Neural progenitor cell (in vitro differentiated cells): ENCODE results near the gene JOSD1. TPM values are rescaled to one million over a fixed set of nuclear protein-coding genes. Genes with fewer than 3 reads are reported as not detected.

ENCODE experiments used
- DNase-seq: peaks from one replicate; pipeline ENCODE4 v3.0.0-alpha.2; 2016; ENCODE audit warnings: low spot score
- H2AFZ ChIP-seq: fragments of 200-600 bp; sonication (generic); replicated peaks from 2 replicates; pipeline ENCODE4 v1.6.1; 2016; ENCODE audit warnings: antibody characterized with exemption
- H3F3A ChIP-seq: fragments of 200-600 bp; sonication (generic); 2 replicates; pipeline ENCODE4 v1.6.1; 2016; ENCODE audit warnings: antibody characterized with exemption, low read depth
- H3K27ac ChIP-seq: fragments of 200-600 bp; sonication (generic); 2 replicates; pipeline ENCODE4 v1.5.1; 2016; ENCODE audit warnings: mild to moderate bottlenecking
- H3K27me3 ChIP-seq: fragments of 200-600 bp; sonication (generic); 2 replicates; pipeline ENCODE4 v1.6.1; 2016; ENCODE audit warnings: mild to moderate bottlenecking, moderate library complexity
- H3K36me3 ChIP-seq: fragments of 200-600 bp; sonication (generic); 2 replicates; pipeline ENCODE4 v1.5.1; 2016
- H3K4me1 ChIP-seq: fragments of 200-600 bp; sonication (generic); 2 replicates; pipeline ENCODE4 v1.6.1; 2016; ENCODE audit warnings: mixed run types
- H3K4me2 ChIP-seq: fragments of 200-600 bp; sonication (generic); 2 replicates; pipeline ENCODE4 v1.6.1; 2016
- H3K4me3 ChIP-seq: fragments of 200-600 bp; sonication (generic); 2 replicates; pipeline ENCODE4 v1.5.1; 2016
- H3K79me2 ChIP-seq: fragments of 200-600 bp; sonication (generic); 2 replicates; pipeline ENCODE4 v1.6.1; 2016; ENCODE audit warnings: low read depth
- H3K9ac ChIP-seq: fragments of 200-600 bp; sonication (generic); 2 replicates; pipeline ENCODE4 v1.6.1; 2016
- H3K9me3 ChIP-seq: fragments of 200-600 bp; sonication (generic); 2 replicates; pipeline ENCODE4 v1.5.1; 2016; ENCODE audit warnings: low read depth
- H4K20me1 ChIP-seq: fragments of 200-600 bp; sonication (generic); 2 replicates; pipeline ENCODE4 v1.6.1; 2016; ENCODE audit warnings: low read depth
- H3K27ac Mint-ChIP-seq: 3 replicates; pipeline ENCODE4 v1.8.0; 2021; ENCODE audit warnings: mixed read lengths
- H3K27me3 Mint-ChIP-seq: 2 replicates; pipeline ENCODE4 v1.8.0; 2022; ENCODE audit warnings: low read depth, mild to moderate bottlenecking, inconsistent platforms, moderate library complexity, mixed read lengths; ENCODE audit not compliant: insufficient read depth
- H3K36me3 Mint-ChIP-seq: 3 replicates; pipeline ENCODE4 v1.8.0; 2021; ENCODE audit warnings: mixed read lengths
- H3K4me1 Mint-ChIP-seq: 3 replicates; pipeline ENCODE4 v1.8.0; 2021; ENCODE audit warnings: mixed read lengths
- H3K4me3 Mint-ChIP-seq: 3 replicates; pipeline ENCODE4 v1.8.0; 2021; ENCODE audit warnings: mild to moderate bottlenecking, moderate library complexity, mixed read lengths
- H3K9me3 Mint-ChIP-seq: 3 replicates; pipeline ENCODE4 v1.8.0; 2020; ENCODE audit warnings: mixed read lengths
- EZH2 ChIP-seq: fragments of 200-600 bp; sonication (generic); IDR thresholded peaks from 2 replicates; pipeline ENCODE4 v1.6.1; 2017; ENCODE audit warnings: antibody characterized with exemption, mild to moderate bottlenecking, moderate library complexity
- EZH2phosphoT487 ChIP-seq: fragments of 200-600 bp; sonication (generic); IDR thresholded peaks from 2 replicates; pipeline ENCODE4 v1.6.1; 2017; ENCODE audit warnings: antibody characterized with exemption
- total RNA-seq: library from RNA; depleted of rRNA; stranded (reverse); fragments of >200 nt; gene quantifications from 2 replicates; pipeline ENCODE4 v1.2.3, GENCODE V29; 2015; ENCODE audit warnings: low replicate concordance
- TF ChIP-seq, protein P1 (sequence below): fragments of 200-600 bp; sonication (generic); IDR thresholded peaks from 2 replicates; pipeline ENCODE4 v1.5.1; 2017; ENCODE audit warnings: antibody characterized with exemption, mild to moderate bottlenecking

JOSD1 gene
- total RNA-seq, 1 donor from 2014 or later = 32.4 TPM

DNA sequence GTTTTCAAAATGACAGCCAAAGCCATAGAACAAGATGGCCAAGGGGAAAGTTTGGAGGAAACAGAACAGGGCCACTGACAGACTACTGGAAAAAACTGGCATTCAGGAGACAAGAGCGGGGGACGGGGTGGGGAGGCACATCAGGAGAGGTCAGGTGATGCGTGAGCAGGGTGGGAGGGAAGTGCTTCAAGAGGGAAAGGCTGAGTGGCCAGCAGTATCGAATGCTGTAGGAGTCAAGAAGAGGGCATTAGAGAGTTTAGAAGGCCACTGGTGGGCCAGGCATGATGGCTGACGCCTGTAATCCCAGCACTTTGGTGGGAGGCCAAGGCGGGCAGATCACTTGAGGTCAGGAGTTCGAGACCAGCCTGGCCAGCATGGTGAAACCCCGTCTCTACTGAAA is 13.2 kb upstream of the JOSD1 start:
- no peaks in the 10 kb centered on the region for H3K9me3 Mint-ChIP-seq
- Histone ChIP-seq H3K4me3 (no peak overlapping the region), H3K4me1 (peaks cover 26% of the 10 kb centered on the region), H3K27ac (no peak overlapping the region), H4K20me1 (peaks cover 84% of the 10 kb centered on the region), H3K4me2 (peak overlapping the region; percentile 68), H3F3A (peaks cover 26% of the 10 kb centered on the region), H3K36me3 (no peaks in the 10 kb centered on the region), H3K79me2 (peaks cover 70% of the 10 kb centered on the region), H3K27me3 (no peaks in the 10 kb centered on the region), H3K9ac (no peak overlapping the region), H3K9me3 (no peaks in the 10 kb centered on the region), H2AFZ (no peak overlapping the region)
- no peak for DNase-seq
- H3K27ac Mint-ChIP-seq = no peak overlapping the region
- peaks cover 10% of the 10 kb centered on the region for H3K27me3 Mint-ChIP-seq
- TF ChIP-seq EZH2 (no peak), EZH2phosphoT487 (no peak)
- TF ChIP-seq, protein P1, sequence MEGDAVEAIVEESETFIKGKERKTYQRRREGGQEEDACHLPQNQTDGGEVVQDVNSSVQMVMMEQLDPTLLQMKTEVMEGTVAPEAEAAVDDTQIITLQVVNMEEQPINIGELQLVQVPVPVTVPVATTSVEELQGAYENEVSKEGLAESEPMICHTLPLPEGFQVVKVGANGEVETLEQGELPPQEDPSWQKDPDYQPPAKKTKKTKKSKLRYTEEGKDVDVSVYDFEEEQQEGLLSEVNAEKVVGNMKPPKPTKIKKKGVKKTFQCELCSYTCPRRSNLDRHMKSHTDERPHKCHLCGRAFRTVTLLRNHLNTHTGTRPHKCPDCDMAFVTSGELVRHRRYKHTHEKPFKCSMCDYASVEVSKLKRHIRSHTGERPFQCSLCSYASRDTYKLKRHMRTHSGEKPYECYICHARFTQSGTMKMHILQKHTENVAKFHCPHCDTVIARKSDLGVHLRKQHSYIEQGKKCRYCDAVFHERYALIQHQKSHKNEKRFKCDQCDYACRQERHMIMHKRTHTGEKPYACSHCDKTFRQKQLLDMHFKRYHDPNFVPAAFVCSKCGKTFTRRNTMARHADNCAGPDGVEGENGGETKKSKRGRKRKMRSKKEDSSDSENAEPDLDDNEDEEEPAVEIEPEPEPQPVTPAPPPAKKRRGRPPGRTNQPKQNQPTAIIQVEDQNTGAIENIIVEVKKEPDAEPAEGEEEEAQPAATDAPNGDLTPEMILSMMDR = no peak
- H3K4me1 Mint-ChIP-seq = peaks cover 44% of the 10 kb centered on the region
- H3K36me3 Mint-ChIP-seq = peaks cover 23% of the 10 kb centered on the region
- H3K4me3 Mint-ChIP-seq = peak overlapping the region; percentile 2

DNA sequence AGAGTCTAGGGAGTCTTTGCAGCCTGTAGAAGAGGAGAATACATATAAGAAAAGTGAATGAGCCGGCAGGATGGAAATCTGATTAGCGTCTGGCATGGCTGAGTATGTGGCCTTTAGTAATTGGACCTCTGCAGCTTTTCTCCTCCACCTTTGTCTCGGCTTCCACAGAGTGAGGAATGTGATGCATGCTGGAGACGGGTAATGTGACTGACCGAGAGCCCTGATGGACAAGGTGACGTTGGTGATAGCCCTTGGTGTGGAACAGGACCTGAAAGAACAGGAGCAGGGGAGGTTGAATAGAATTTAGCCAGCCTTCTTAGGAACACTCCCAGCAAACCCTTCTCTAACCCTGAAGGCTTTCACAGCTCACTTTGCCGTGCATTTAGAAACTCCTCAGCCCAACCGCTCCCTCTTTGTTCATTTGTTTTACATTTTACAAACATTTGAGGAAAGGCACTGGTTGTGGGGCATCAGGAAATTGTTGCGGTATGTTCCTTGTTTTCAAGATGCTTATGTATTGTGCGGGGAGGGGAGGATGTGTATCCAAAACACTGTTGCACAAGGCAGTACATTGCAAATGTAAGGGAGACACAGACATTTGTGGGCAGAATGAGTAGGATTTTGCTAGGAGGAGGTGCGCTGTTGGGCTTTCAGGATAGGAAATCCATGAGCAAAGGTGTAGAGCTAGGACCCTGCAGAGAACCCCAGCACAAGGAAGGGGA is 11.9 kb upstream of the JOSD1 start:
- Histone ChIP-seq H3K9ac (no peak overlapping the region), H3K27ac (peak overlapping the region; percentile 85)

DNA sequence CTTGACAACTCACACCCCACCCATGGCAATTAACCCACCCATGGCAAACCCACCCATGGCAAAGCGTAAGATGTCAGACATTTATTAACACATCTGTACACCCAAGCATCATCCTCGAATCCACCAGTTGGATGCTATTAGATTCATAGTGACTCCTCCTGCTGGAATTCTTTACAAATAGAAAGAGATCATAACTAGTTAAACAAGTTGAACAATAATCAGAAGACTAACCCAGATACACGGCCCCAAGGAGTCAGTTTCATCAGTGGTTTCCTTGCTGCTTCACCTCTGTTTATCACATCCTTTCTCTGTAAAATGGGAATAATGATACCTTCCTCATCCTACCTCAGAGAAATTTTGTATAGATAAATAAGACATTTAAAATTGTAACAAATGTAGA is 10.1 kb upstream of the JOSD1 start:
- no peaks in the 10 kb centered on the region for H3K9me3 Mint-ChIP-seq
- H3K4me3 ChIP-seq = no peak overlapping the region
- DNase-seq = no peak
- H3K4me3 Mint-ChIP-seq = no peak overlapping the region
- TF ChIP-seq, protein P1 = no peak
- TF ChIP-seq EZH2phosphoT487 = no peak
- no peak for TF ChIP-seq EZH2
- no peak overlapping the region for H3K27ac ChIP-seq
- peaks cover 11% of the 10 kb centered on the region for H3K27me3 Mint-ChIP-seq
- peaks cover 43% of the 10 kb centered on the region for H3K4me1 Mint-ChIP-seq
- no peak overlapping the region for H3K27ac Mint-ChIP-seq
- H2AFZ ChIP-seq = no peak overlapping the region
- peaks cover 100% of the 10 kb centered on the region for H3K79me2 ChIP-seq
- H3K9me3 ChIP-seq = no peaks in the 10 kb centered on the region
- peaks cover 26% of the 10 kb centered on the region for H3F3A ChIP-seq
- H3K4me1 ChIP-seq = peaks cover 39% of the 10 kb centered on the region
- no peak overlapping the region for H3K9ac ChIP-seq
- peaks cover 99% of the 10 kb centered on the region for H4K20me1 ChIP-seq
- H3K36me3 Mint-ChIP-seq = peaks cover 10% of the 10 kb centered on the region
- no peaks in the 10 kb centered on the region for H3K36me3 ChIP-seq
- H3K27me3 ChIP-seq = no peaks in the 10 kb centered on the region
- no peak overlapping the region for H3K4me2 ChIP-seq

More for the DNA sequence above, 11.9 kb upstream of the JOSD1 start:
- peak overlapping the region; percentile 4 for H3K4me3 ChIP-seq
- H3K9me3 ChIP-seq = no peaks in the 10 kb centered on the region
- TF ChIP-seq EZH2 (no peak), EZH2phosphoT487 (no peak)
- TF ChIP-seq, protein P1 = no peak
- no peaks in the 10 kb centered on the region for H3K36me3 ChIP-seq
- H3K36me3 Mint-ChIP-seq = peaks cover 19% of the 10 kb centered on the region
- H3K27me3 ChIP-seq = no peaks in the 10 kb centered on the region
- H3K4me2 ChIP-seq = peak overlapping the region; percentile 68
- H3K4me3 Mint-ChIP-seq = no peak overlapping the region
- H3K79me2 ChIP-seq = peaks cover 83% of the 10 kb centered on the region
- peaks cover 7% of the 10 kb centered on the region for H3K27me3 Mint-ChIP-seq
- H3K4me1 ChIP-seq = peaks cover 28% of the 10 kb centered on the region
- H3K27ac Mint-ChIP-seq = peak overlapping the region; percentile 43
- H3K9me3 Mint-ChIP-seq = no peaks in the 10 kb centered on the region
- peaks cover 26% of the 10 kb centered on the region for H3F3A ChIP-seq
- H2AFZ ChIP-seq = no peak overlapping the region
- peaks cover 41% of the 10 kb centered on the region for H3K4me1 Mint-ChIP-seq
- peaks cover 89% of the 10 kb centered on the region for H4K20me1 ChIP-seq
- peak; percentile 76 for DNase-seq
